Esophagus muscularis mucosa (tissue), 4 donors: ENCODE results near the gene RPS17.

Source experiments
- CTCF ChIP-seq, 3 experiments: fragments of 200-600 bp in 2 of 3; fragments of 450-650 bp in 1 of 3; sonication (generic) in 2 of 3; IDR thresholded peaks; one replicate each; pipeline ENCODE4 v1.5.1; 2017 to 2019; ENCODE audit warnings: antibody characterized with exemption in 3 of 3, mild to moderate bottlenecking in 2 of 3, moderate library complexity in 1 of 3
- EP300 ChIP-seq: sonication (generic); formaldehyde crosslinking; IDR thresholded peaks from one replicate; pipeline ENCODE4 v1.6.1; 2017; ENCODE audit warnings: antibody characterized with exemption
- POLR2A ChIP-seq: fragments of 450-650 bp; IDR thresholded peaks from one replicate; pipeline ENCODE4 v1.6.1; 2017; ENCODE audit warnings: antibody characterized with exemption, moderate library complexity, mild to moderate bottlenecking, low read depth
- POLR2AphosphoS5 ChIP-seq, 2 donors: sonication (generic); formaldehyde crosslinking; IDR thresholded peaks; one replicate each; pipeline ENCODE4 v1.6.1; 2017; ENCODE audit warnings: antibody characterized with exemption in 2 of 2

DNA sequence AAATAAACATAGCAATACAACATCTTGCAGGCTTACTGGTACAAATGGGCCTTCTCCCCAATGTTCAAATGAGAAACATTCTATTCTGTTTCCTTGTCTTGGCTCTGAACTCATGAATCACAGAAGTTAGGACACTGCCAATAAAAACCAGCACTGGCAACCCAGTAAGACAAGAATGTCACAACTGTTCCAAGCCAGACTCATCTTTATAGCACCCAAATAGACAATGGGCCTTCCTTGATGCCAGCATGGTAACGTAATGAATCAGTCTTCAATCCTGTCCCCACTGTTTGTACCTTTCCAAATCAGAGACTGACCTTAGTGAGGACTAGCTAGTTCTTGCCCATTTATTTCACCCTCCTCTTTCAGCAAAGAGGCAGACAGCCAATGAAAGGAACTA lies 14.1 kb upstream of the RPS17 start:
- TF ChIP-seq CTCF (IDR thresholded peaks at IDR 0.05) (no peak), POLR2A (no peak), EP300 (no peak), POLR2AphosphoS5 (IDR thresholded peaks at IDR 0.05) (no peak)
